GM11168 (cell line): ENCODE measurements around the gene C1orf141.
"Not testable (repeated sequence)": the region's sequence is repeated elsewhere in the genome, so short reads cannot be mapped to it uniquely, and the experiment has no call there.

Source experiments
- in situ Hi-C: fragments of 300-500 bp; cut with MboI; formaldehyde crosslinking; loops from one replicate; pipeline ENCODE4 v1.12.0; 2022; ENCODE audit warnings: low sequenced_read_pairs; ENCODE audit not compliant: unreplicated experiment

The C1orf141 gene

DNA sequence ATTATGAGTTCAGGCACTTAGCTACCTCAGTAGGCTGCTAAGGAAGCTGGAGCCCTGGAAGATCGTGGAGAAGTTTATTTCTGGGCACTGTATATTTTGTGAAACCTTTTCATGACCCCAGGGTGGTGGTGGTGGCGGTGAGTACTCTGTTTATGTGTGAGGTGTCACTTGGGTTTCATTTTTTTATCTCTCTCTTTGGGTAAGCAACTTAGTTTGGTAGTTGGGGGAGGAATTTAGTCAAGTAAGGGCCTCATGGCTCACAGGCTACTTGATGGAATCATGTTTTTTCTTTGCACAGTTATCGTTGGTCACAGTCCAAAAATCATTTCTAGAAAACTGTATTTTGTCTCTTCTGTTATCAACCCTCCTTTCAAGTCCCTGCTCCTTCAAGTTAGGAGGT is 33.9 kb downstream of the C1orf141 start:
- in situ Hi-C loops, result no loop called here

DNA sequence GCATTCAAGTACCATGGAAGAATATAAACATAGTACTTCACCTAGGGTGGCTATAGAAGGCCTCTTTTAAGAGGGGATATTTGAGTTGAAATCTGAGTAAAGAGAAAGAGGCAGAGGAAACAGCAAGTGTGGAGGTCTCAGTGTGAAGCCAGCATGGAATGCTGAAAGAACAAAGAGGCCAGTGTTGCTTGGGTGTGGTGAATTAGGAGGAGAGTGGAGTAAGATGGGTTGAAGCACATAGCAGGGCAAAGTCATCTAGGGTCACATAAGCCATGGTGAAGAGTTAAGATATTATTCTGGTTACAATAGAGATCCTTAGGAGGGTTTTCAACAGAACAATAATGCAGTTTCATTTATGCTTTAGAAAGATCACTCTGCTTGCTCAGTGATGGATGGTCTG is 37.5 kb downstream of the C1orf141 start:
- in situ Hi-C loops, result no loop called here

DNA sequence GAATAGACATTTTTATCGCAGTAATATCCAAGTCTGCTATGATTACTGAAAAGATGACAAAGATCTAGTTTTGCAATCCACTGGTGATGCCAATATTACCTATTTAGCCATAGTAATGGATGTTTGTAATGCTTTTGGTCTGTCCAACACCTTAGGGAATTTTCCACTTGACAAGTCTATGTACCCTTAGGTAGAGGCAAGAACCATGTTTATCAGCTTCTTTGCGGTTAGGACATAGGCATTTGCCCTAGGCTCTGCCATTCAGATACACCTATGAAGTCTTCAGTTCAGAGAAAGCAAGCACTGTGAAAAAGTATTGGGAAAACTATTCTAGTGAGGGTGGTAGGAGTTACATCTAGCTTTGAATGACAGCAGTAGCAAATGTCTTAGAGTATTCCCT is 40.6 kb downstream of the C1orf141 start:
- in situ Hi-C loops, result no loop called here

DNA sequence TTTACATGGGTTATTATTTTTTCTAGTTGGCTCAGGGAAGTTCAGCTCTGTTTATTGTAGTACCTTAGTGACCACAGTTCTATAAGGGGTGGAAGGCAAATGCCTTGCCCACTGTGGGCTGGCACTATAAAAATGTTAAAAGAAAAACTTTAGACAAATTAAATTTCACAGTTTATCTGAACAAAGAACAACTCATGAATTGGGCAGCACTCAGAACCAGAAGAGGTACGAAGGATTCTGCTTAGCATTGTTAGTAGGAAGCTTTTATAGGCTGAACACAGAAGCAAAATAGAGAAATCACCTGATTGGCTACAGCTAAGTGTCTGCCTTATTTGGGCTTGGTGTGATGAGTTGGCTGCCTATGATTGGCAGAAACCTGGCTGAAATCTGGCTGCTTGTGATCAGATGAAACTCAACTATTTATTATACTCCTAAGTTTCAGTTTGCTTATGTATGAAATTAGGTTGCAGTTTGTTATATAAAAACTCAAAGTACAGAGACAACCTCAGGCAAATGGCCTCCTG is 45.0 kb downstream of the C1orf141 start:
- in situ Hi-C loops, result no loop called here

DNA sequence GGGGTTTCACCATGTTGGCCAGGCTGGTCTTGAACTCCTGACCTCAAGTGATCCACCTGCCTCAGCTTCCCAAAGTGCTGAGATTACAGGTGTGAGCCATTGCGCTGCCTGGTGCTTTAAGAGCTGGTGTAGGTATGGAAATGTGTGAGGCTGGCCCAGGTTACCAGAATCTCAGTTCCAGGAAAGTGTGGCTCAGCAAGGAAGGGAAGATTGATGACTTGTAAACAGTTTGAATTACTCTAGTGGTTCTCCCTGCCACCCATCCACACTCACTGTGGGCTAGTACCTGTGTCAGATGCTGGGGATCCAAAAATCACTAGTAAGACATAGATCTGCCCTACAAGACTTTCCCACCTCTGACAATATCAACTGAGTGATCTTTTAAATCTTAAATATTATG is 46.3 kb downstream of the C1orf141 start:
- in situ Hi-C loops, result no loop called here

DNA sequence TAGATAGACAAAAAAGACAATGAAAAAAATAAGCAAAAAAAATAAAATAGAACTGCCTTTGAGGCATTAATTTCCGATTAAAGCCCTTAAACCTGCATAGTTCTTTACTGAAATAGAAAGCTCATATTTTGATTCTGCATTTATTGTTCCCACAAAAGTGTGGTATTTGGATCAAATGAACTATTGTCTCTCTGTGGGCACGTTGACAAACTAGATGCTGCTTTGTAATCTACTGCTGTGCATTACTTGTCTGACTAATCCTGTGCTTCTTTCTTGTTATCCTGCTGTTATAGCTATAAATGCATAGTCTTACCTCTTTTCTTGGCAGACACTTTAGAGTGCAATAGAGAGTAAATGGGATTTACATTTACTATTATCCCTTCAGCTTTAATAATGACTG is 49.4 kb downstream of the C1orf141 start:
- in situ Hi-C loops, result no loop called here

DNA sequence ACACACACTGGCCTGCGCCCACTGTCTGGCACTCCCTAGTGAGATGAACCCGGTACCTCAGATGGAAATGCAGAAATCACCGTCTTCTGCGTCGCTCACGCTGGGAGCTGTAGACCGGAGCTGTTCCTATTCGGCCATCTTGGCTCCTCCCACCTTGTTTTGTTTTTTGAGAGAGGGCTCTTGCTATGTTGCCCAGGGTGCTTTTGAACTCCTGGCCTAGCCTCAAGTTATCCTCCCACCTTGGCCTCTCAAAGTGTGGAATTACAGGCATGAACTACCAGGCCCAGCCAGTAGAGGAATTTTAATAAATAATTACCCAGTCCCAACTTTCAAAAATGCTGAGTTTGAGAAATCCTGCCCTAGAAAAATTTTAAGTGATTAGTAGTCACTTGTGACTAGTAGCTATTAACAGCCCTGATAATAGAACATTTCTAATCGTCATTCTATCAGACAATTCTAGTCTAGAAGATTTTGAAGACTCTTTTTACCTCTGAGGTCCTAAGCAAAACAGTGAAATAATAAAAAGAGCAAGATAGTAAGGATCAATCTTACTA is 49.9 kb downstream of the C1orf141 start:
- in situ Hi-C loops, result no loop called here

DNA sequence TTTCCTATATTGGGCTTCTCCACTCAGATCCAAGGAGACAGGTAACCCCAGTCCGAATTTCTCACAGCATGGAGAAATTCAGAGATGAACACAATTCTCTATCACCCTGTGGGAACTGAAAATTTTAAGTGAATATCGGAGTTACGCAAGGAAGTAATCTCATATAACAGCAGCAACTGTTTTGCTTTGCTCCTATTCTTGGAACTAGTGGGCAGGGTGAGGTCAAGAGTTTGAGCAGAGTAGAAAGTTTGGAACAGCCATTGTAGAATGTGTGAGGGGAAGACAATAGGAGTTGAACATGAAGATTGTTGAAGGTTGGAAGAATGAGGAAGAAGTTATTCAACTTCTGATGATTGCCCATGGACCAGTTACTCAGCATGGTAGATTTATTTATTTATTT is 56.5 kb downstream of the C1orf141 start:
- in situ Hi-C loops, result no loop called here

DNA sequence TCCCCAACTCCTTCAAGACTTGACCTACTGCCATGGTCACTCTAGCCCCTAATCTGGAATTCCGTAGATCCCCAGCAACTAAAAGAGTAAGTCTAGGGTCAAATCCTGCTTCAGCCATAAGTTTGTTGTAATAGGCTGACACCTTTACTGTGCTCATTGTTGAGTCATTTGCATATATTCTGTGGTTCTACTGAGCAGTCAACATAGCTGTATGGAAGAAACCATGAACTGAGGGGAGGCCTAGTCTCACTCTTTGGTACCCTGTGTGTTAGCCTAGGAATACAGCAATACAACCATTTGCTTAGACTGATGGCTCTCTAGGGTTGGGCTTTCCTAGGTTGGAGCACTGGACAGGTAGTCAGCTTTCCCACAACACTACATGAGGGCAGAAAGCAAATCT is 57.2 kb downstream of the C1orf141 start:
- in situ Hi-C loops, result no loop called here

DNA sequence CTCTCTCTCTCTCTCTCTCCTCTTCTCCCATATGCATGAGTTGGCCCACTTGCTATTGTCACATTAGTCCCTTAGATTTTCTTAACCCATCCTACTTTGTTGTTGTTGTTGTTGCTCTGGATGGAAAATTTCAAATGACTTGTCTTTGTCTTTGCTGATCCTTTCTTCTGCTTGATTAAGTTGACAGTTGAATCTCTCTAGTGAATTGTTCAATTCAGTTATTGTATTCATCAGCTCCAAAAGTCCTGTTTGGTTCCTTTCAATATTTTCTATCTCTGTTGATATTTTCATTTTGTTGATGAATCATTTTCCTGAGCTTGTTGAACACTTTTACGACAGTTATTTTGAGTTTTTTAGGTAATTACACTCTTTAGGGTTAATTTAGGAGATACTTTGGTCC is 62.0 kb downstream of the C1orf141 start:
- in situ Hi-C loops, result no loop called here

DNA sequence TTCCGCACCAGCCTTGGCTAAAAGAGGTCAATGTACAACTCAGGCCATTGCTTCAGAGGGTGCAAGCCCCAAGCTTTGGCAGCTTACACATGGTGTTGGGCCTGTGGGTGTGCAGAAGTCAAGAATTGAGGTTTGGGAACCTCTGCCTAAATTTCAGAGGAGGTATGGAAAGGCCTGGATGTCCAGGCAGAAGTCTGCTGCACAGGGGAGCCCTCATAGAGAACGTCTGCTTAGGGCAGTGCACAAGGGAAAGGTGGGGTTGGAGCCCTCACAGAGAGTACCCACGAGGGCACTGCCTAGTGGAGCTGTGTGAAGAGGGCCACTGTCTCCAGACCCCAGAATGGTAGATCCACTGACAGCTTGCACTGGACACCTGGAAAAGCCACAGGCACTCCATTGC is 67.1 kb downstream of the C1orf141 start:
- in situ Hi-C loops, result not testable (repeated sequence)

DNA sequence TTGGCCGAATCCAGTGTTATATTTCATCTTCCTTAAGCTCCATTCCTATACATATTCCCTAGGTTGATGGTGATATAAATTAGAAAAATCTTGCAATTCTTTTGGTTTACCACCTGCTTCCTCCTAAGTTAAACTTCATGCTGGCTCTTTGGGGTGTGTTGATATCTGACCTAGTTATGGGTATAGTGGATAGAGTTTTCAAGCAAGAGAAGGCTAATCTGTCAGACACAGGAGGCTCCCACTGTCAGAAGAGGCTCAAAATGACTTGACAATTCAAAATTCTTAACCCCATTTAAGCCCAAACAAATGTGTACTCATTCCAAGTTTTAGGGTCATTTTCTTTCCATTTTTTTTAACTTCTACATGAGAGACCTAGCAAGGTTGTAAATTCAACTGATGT is 72.4 kb downstream of the C1orf141 start:
- in situ Hi-C loops, result no loop called here

DNA sequence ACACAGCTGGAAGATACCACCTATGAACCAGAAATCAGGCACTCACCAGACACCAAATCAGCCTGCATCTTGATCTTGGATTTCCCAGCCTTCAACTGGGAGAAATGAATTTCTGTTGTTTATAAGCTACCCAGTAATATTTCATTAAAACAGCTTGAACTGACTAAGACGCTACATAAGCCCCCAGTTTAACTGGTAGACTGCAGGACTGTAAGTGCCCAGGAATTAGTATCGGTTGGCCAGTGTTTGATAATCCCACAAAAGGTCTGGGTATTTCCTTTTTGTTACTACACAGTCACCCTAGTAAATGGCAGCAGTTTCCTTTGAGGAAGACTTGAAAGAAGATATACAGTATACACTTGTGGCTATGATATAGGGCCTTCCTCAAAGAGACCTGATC is 73.5 kb downstream of the C1orf141 start:
- in situ Hi-C loops, result no loop called here

DNA sequence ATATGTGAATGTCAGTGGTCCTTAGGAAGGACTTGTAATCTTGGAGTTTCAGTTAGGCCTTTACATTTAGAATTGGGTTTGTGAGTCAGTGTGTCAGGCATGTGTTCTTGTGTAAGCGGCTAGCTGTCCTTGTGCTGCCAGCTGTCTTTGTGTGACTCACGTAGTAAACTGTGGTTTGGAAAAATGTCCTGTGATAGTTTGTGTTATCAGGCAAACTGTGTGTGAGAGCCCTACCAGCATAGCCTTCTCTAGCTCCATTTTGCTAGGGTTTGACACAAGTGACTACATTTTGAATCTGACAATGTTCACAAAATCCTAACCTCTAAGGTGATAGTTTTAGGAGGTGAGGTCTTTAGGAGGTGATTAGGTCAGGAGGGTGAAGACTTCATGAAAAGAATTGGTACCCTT is 74.0 kb downstream of the C1orf141 start:
- in situ Hi-C loops, result no loop called here

DNA sequence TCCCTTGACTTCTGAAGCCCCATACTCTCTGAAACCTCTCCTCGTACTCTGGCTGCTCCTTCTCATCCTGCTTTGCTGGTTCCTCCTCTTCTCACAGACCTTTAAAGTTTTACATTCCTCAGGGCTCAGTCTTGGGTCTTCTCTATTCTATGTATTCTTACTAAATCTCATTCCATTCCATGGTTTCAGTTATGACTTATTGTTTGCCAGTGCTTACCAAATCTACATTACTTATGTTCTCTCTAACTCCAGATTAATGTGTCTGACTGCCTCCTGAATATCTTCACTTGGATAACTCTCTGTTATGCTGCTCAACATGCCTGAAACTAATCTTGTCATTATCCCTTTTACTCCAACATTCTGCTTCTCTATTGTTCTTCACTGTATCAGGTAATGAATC is 75.4 kb downstream of the C1orf141 start:
- in situ Hi-C loops, result no loop called here

DNA sequence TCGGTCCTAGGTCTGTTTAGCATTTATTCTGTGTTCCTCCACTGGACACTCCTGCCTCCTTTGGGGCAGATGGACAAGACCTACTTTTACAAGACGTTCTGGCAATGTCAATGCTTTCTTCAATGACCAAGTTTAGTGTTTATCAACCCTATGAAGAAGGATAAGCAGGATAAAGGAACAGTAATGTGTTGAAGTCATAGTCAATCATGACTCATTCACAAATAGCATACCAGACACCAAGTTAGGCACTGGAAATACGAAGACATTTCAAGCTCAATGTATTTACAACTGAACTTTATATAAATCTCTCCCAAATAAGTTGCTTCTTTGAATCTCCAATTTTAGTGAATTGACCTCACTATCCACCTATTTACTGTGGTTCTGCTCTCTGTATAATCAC is 76.0 kb downstream of the C1orf141 start:
- in situ Hi-C loops, result no loop called here

DNA sequence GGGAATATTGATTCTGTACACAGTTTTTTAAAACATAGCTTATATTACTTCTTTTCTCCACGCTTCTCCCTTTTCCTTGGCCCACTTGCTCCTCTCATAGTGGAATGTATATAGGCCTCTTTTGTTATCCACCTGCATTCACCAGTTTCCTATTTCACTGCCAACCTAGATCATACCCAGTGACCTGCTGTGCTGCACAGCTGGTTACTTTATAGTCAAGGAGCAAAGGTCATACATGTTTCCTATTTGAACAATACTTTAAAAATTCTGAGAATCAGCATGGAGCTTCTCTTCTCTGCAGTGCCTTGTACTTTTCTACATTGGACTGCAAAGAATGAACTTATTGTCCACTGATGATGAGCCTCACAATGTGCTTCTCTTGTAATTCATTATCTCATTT is 76.5 kb downstream of the C1orf141 start:
- in situ Hi-C loops, result no loop called here

DNA sequence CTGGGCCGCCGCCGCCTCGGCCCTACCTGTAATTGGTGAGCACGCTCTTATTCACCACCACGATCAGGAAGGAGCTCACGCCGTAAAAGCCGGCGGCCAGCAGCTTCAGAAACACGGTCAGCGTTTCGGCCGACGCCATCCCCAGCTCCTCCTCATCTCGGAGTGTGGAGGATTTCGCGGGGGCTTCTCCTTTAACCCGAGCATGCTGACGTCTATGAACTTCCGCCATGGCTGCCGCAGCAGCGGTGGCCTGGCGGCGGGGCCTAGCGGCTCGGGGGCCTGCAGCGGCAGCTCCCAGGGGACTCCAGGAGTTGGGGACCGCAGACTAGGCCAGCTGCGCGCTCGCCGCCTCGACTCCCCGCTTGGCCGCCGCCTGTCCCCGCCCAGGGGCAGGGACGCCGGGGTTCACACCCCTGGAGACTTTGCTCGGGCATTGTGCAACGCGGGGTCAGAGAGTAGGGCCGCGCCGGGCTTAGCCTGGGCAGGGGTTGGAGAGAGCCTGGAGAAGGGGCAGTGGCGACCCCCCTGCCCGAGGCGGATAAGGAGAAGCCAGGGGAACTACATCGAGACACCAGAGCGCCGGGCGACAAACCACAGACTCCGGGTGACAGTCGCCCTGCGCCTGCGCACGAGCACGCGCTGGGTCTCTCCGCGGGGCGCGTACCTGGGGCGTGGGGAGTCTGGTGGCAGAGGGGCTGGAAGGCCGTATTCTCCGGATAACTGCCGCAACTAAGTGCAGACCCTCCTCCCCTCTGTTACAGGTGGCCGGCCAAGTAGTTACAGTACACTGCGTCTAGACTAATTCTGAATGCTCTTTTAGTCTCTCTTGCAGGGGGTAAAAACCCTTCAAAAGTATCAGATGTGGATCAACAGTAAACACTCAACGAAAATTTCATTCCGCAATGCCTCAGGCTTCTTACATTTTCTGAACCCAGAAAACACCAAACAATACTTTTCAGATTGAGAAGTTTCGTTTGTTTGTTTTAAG is 80.7 kb downstream of the C1orf141 start, which contains the start of gene SLC35D1:
Gene SLC35D1, minus strand, starts transcription at position 364 of the 988 bp plus-strand sequence. Its CDS starts 135 bp downstream, at position 229.
- in situ Hi-C loops, result no loop called here

DNA sequence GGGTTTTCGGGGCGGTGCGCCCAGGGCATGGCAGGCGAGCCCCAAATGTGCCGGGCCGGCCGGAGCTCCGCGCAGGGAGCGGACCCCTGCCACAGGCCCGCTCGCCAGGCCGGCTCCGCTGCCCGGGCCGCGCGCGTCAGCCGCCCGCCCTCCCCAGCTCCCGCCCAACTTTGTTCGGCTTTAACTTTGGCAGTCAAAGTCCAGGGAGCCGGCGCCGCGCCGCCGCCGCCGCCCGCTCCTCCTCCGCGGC is 81.3 kb downstream of the C1orf141 start:
- in situ Hi-C loops, result no loop called here

DNA sequence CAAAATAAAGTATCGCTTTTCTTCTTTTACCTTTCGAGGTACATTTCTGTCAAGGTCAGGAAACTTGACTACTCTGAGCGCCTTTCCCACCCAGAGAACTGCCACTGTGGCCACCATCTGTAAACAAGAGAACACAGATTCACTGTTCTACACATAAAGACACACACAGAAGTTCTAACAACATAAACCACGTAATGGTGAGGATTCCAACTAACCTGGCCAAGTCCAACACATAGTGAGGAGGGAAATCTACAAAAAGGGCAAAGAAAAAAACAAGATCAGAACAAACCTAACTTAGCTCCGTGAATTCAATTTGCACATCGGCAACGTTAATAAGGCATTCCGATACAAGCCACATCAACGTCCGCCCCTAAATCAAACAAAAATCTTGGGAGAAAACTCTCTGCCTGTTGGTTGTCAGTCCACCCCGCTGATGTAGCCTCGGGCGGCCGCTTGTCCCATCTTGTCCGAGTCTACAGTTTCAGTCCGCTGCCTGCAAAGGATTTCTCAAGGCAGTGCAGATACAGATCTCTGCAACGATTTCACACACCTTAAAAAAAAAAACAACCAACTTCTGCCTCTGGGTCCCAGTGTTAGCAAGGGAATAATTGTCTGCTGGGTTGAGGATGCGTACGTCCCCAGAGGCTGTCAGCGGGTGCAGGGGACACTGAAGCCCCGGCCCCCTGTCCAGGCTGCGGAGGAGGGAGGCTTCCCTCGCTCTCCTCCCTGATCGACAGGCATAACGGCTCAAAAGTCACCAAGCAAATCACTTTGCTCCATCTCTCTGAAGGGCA is 81.8 kb downstream of the C1orf141 start:
- in situ Hi-C loops, result no loop called here

DNA sequence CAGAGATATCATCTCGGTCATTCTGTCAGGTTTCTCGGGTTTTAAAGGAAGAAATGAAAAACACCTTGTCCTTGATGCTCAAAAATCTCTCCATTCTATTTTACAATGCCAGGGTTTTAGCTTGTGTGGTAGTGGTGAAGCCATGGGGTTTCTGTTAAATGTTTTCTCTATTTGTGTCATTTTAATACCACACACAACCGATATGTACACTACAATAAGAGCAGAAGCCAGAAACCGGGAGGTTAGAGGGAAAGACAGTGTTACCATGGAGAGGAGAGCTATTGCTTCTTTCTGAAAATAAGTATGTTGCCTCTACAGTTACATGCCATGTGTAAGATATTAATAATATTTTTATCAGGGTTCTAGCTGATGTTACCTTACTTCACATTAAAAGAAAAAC is 83.6 kb downstream of the C1orf141 start:
- in situ Hi-C loops, result no loop called here
